Retinal pigment epithelial cell (primary cell): ENCODE data around the gene TSPAN17.

ENCODE experiments used
- DNase-seq: peaks from one replicate; pipeline ENCODE4 v3.0.0-alpha.2; 2010; ENCODE audit warnings: low read depth
- H3K4me3 ChIP-seq: 2 replicates; pipeline ENCODE4 v1.5.1; 2011; ENCODE audit warnings: mild to moderate bottlenecking, low read length, control low read depth, moderate library complexity
- CTCF ChIP-seq: conservative IDR thresholded peaks from 2 replicates; pipeline ENCODE4 v1.5.1; 2011; ENCODE audit warnings: low read depth, low read length, control low read depth, inconsistent platforms

The TSPAN17 gene

GRCh38 chr5:176646707-176647029 is 616 bp upstream of the TSPAN17 start:
- H3K4me3 ChIP-seq, result peak overlapping the region; percentile 49
- no peak for DNase-seq
- no peak for TF ChIP-seq CTCF

GRCh38 chr5:176647843-176648473 is 674 bp downstream of the TSPAN17 start:
- no peak for TF ChIP-seq CTCF
- no peak for DNase-seq
- H3K4me3 ChIP-seq, result peak overlapping the region; percentile 81

- DNase-seq, result no peak
- H3K4me3 ChIP-seq, result peak overlapping the region; percentile 81
- no peak for TF ChIP-seq CTCF
Observed at GRCh38 chr5:176648474-176649194, 1.4 kb downstream of the TSPAN17 start.

GRCh38 chr5:176650354-176650884 is 3.1 kb downstream of the TSPAN17 start:
- no peak overlapping the region for H3K4me3 ChIP-seq
- TF ChIP-seq CTCF, result no peak
- no peak for DNase-seq

GRCh38 chr5:176651472-176651980 is 4.2 kb downstream of the TSPAN17 start:
- DNase-seq, result no peak
- no peak for TF ChIP-seq CTCF
- no peak overlapping the region for H3K4me3 ChIP-seq

- no peak for TF ChIP-seq CTCF
- H3K4me3 ChIP-seq, result no peak overlapping the region
- no peak for DNase-seq
Observed at GRCh38 chr5:176652136-176652535, 4.9 kb downstream of the TSPAN17 start.
